GM23248 (cell line): ENCODE results near the gene ARHGEF37. TPM values are rescaled to one million over a fixed set of nuclear protein-coding genes. Genes with fewer than 3 reads are reported as not detected.

ENCODE experiments used
- DNase-seq: peaks from one replicate; pipeline ENCODE4 v3.0.0-alpha.2; 2015
- H2AFZ ChIP-seq: fragments of 200-600 bp; sonication (generic); 2 replicates; pipeline ENCODE4 v1.6.1; 2016; ENCODE audit warnings: antibody characterized with exemption
- H3F3A ChIP-seq: fragments of 200-600 bp; sonication (generic); 2 replicates; pipeline ENCODE4 v1.6.1; 2016; ENCODE audit warnings: mild to moderate bottlenecking, antibody characterized with exemption, mixed run types; ENCODE audit not compliant: insufficient read depth
- H3K27ac ChIP-seq: fragments of 200-600 bp; sonication (generic); 2 replicates; pipeline ENCODE4 v1.5.1; 2016; ENCODE audit warnings: mild to moderate bottlenecking
- H3K27me3 ChIP-seq: fragments of 200-600 bp; sonication (generic); replicated peaks from 2 replicates; pipeline ENCODE4 v1.6.1; 2016; ENCODE audit warnings: mild to moderate bottlenecking; ENCODE audit not compliant: insufficient read depth
- H3K36me3 ChIP-seq: fragments of 200-600 bp; sonication (generic); 2 replicates; pipeline ENCODE4 v1.6.1; 2016; ENCODE audit warnings: low read depth, mild to moderate bottlenecking
- H3K4me1 ChIP-seq: fragments of 200-600 bp; sonication (generic); 2 replicates; pipeline ENCODE4 v1.6.1; 2016; ENCODE audit warnings: mild to moderate bottlenecking; ENCODE audit not compliant: insufficient read depth
- H3K4me2 ChIP-seq: fragments of 200-600 bp; sonication (generic); one replicate; pipeline ENCODE4 v1.6.1; 2016; ENCODE audit warnings: mild to moderate bottlenecking; ENCODE audit not compliant: unreplicated experiment
- H3K4me3 ChIP-seq: fragments of 200-600 bp; sonication (generic); 2 replicates; pipeline ENCODE4 v1.5.1; 2016; ENCODE audit warnings: mild to moderate bottlenecking
- H3K79me2 ChIP-seq: fragments of 200-600 bp; sonication (generic); 2 replicates; pipeline ENCODE4 v1.6.1; 2016; ENCODE audit warnings: mild to moderate bottlenecking; ENCODE audit not compliant: insufficient read depth
- H3K9ac ChIP-seq: fragments of 200-600 bp; sonication (generic); 2 replicates; pipeline ENCODE4 v1.6.1; 2016; ENCODE audit warnings: mild to moderate bottlenecking
- H3K9me2 ChIP-seq: fragments of 200-600 bp; sonication (generic); 2 replicates; pipeline ENCODE4 v1.6.1; 2016; ENCODE audit warnings: mixed run types, mild to moderate bottlenecking, moderate library complexity; ENCODE audit not compliant: insufficient read depth
- H3K9me3 ChIP-seq: fragments of 200-600 bp; sonication (generic); one replicate; pipeline ENCODE4 v1.6.1; 2017; ENCODE audit warnings: low read depth
- H4K20me1 ChIP-seq: fragments of 200-600 bp; sonication (generic); 2 replicates; pipeline ENCODE4 v1.6.0; 2016; ENCODE audit not compliant: insufficient read depth
- EZH2 ChIP-seq: fragments of 200-600 bp; sonication (generic); IDR thresholded peaks from 2 replicates; pipeline ENCODE4 v1.6.1; 2018; ENCODE audit warnings: antibody characterized with exemption, mild to moderate bottlenecking; ENCODE audit not compliant: insufficient read depth, poor library complexity, severe bottlenecking
- EZH2phosphoT487 ChIP-seq: fragments of 200-600 bp; sonication (generic); IDR thresholded peaks from 2 replicates; pipeline ENCODE4 v1.6.1; 2018; ENCODE audit warnings: antibody characterized with exemption, moderate library complexity, mild to moderate bottlenecking, low read depth; ENCODE audit not compliant: insufficient read depth
- WGBS, 2 experiments: methylation state at CpG; one replicate each; pipeline ENCODE4 v1.1.6; 2015 to 2017; ENCODE audit warnings: low lambda C conversion rate in 2 of 2, low coverage in 1 of 2; ENCODE audit errors: missing lambda C conversion rate in 2 of 2; 5-methylcytosine and 5-hydroxymethylcytosine counted together
- in situ Hi-C: fragments of 300-500 bp; cut with MboI; formaldehyde crosslinking; loops from 2 replicates; pipeline ENCODE4 v1.15.0; 2020
- polyA plus RNA-seq: library from polyadenylated mRNA; unstranded; fragments of >200 nt; fragmentation: Nextera tagmentation; extraction: Ambion mirVana; gene quantifications from 2 replicates; pipeline ENCODE4 v1.2.1, GENCODE V29; 2016
- total RNA-seq: library from RNA; depleted of rRNA; stranded (reverse); fragments of >200 nt; shearing (Covaris generic); gene quantifications from 2 replicates; pipeline ENCODE4 v1.2.3, GENCODE V29; 2014

ARHGEF37 gene
- total and polyA plus RNA-seq, 2 experiments from 2014 or later: 0.51 to 0.97 TPM

- Histone ChIP-seq H3F3A (no peaks in the 10 kb centered on the region), H3K9me2 (no peaks in the 10 kb centered on the region), H3K4me3 (no peak overlapping the region), H3K9me3 (no peaks in the 10 kb centered on the region), H3K36me3 (no peaks in the 10 kb centered on the region), H3K4me2 (no peak overlapping the region), H3K4me1 (no peaks in the 10 kb centered on the region), H3K9ac (no peak overlapping the region), H3K27me3 (no peaks in the 10 kb centered on the region), H3K79me2 (no peaks in the 10 kb centered on the region), H4K20me1 (no peaks in the 10 kb centered on the region), H3K27ac (no peak overlapping the region), H2AFZ (no peak overlapping the region)
- in situ Hi-C loops: no loop called here
- TF ChIP-seq EZH2 (no peak), EZH2phosphoT487 (no peak)
- 88 to 93% methylated on average over 3 of the region's 3 CpGs for WGBS, 2 experiments
- no peak for DNase-seq
These were observed 17.7 kb downstream of the ARHGEF37 start for GRCh38 chr5:149598966-149599365.

- no peaks in the 10 kb centered on the region for H4K20me1 ChIP-seq
- H3K27ac ChIP-seq: no peak overlapping the region
- 82 to 90% methylated on average over 4 of the region's 4 CpGs for WGBS, 2 experiments
- no peaks in the 10 kb centered on the region for H3K36me3 ChIP-seq
- no peaks in the 10 kb centered on the region for H3K27me3 ChIP-seq
- TF ChIP-seq EZH2 (no peak), EZH2phosphoT487 (no peak)
- no peaks in the 10 kb centered on the region for H3K9me3 ChIP-seq
- H2AFZ ChIP-seq: no peak overlapping the region
- no peaks in the 10 kb centered on the region for H3F3A ChIP-seq
- H3K4me3 ChIP-seq: no peak overlapping the region
- H3K4me2 ChIP-seq: no peak overlapping the region
- no peak overlapping the region for H3K9ac ChIP-seq
- no peak for DNase-seq
- no peaks in the 10 kb centered on the region for H3K79me2 ChIP-seq
- no peaks in the 10 kb centered on the region for H3K9me2 ChIP-seq
- H3K4me1 ChIP-seq: no peaks in the 10 kb centered on the region
- in situ Hi-C loops: no loop called here
These were observed 18.1 kb downstream of the ARHGEF37 start for GRCh38 chr5:149599375-149599774.

- no peak overlapping the region for H3K4me2 ChIP-seq
- H3K4me3 ChIP-seq: no peak overlapping the region
- H4K20me1 ChIP-seq: no peaks in the 10 kb centered on the region
- no peaks in the 10 kb centered on the region for H3K9me2 ChIP-seq
- WGBS, 2 experiments: 78 to 79% methylated on average over 3 of the region's 3 CpGs
- H3K79me2 ChIP-seq: no peaks in the 10 kb centered on the region
- in situ Hi-C loops: no loop called here
- TF ChIP-seq EZH2: no peak
- TF ChIP-seq EZH2phosphoT487: no peak
- no peak overlapping the region for H2AFZ ChIP-seq
- no peak overlapping the region for H3K27ac ChIP-seq
- no peaks in the 10 kb centered on the region for H3K9me3 ChIP-seq
- DNase-seq: no peak
- no peaks in the 10 kb centered on the region for H3K27me3 ChIP-seq
- no peak overlapping the region for H3K9ac ChIP-seq
- no peaks in the 10 kb centered on the region for H3K36me3 ChIP-seq
- H3K4me1 ChIP-seq: peaks cover 6% of the 10 kb centered on the region
- H3F3A ChIP-seq: peaks cover 5% of the 10 kb centered on the region; the same call in 1 of the 2 replicates
These were observed 19.6 kb downstream of the ARHGEF37 start for GRCh38 chr5:149600932-149601331.

GRCh38 chr5:149603210-149603609, 21.9 kb downstream of the ARHGEF37 start:
- TF ChIP-seq EZH2 (no peak), EZH2phosphoT487 (no peak)
- no peak for DNase-seq
- Histone ChIP-seq H3K79me2 (no peaks in the 10 kb centered on the region), H3K4me3 (no peak overlapping the region), H4K20me1 (no peaks in the 10 kb centered on the region), H3F3A (peaks cover 5% of the 10 kb centered on the region; the same call in 1 of the 2 replicates), H3K4me1 (peaks cover 11% of the 10 kb centered on the region), H2AFZ (no peak overlapping the region), H3K9me2 (no peaks in the 10 kb centered on the region), H3K27ac (no peak overlapping the region), H3K36me3 (no peaks in the 10 kb centered on the region), H3K4me2 (no peak overlapping the region), H3K9me3 (no peaks in the 10 kb centered on the region), H3K27me3 (no peaks in the 10 kb centered on the region), H3K9ac (no peak overlapping the region)
- 85 to 94% methylated on average over 4 of the region's 4 CpGs for WGBS, 2 experiments
- in situ Hi-C loops: no loop called here

GRCh38 chr5:149603920-149604319, 22.6 kb downstream of the ARHGEF37 start:
- H3K27ac ChIP-seq: no peak overlapping the region
- in situ Hi-C loops: no loop called here
- H3K27me3 ChIP-seq: no peaks in the 10 kb centered on the region
- TF ChIP-seq EZH2phosphoT487 (no peak), EZH2 (no peak)
- WGBS, 2 experiments: 82 to 83% methylated on average over 2 of the region's 2 CpGs
- no peak for DNase-seq
- no peak overlapping the region for H3K4me3 ChIP-seq
- no peak overlapping the region for H3K4me2 ChIP-seq
- peaks cover 5% of the 10 kb centered on the region; the same call in 1 of the 2 replicates for H3F3A ChIP-seq
- peaks cover 11% of the 10 kb centered on the region for H3K4me1 ChIP-seq
- H3K9ac ChIP-seq: no peak overlapping the region
- H3K36me3 ChIP-seq: no peaks in the 10 kb centered on the region
- H3K9me3 ChIP-seq: no peaks in the 10 kb centered on the region
- no peaks in the 10 kb centered on the region for H3K9me2 ChIP-seq
- H2AFZ ChIP-seq: no peak overlapping the region
- no peaks in the 10 kb centered on the region for H4K20me1 ChIP-seq
- H3K79me2 ChIP-seq: no peaks in the 10 kb centered on the region
